Upper lobe of right lung (tissue), 1 donor: ENCODE results near the gene PRICKLE4. TPM values are rescaled to one million over a fixed set of nuclear protein-coding genes. Genes with fewer than 3 reads are reported as not detected.

ENCODE experiments used
- ATAC-seq: fragments of 200-7000 bp; cut with Tn5 transposase; one replicate; pipeline ENCODE4 v1.9.1; 2020; ENCODE audit warnings: mild to moderate bottlenecking, moderate library complexity
- DNase-seq: peaks from one replicate; pipeline ENCODE4 v3.0.0-alpha.2; 2020
- H3K27ac ChIP-seq: fragments of 200-600 bp; one replicate; pipeline ENCODE4 v1.8.0; 2022
- H3K27me3 ChIP-seq: fragments of 200-600 bp; one replicate; pipeline ENCODE4 v1.8.0; 2022; ENCODE audit warnings: mild to moderate bottlenecking
- H3K36me3 ChIP-seq: fragments of 200-600 bp; one replicate; pipeline ENCODE4 v1.8.0; 2022
- H3K4me1 ChIP-seq: fragments of 200-600 bp; one replicate; pipeline ENCODE4 v1.8.0; 2022
- H3K4me3 ChIP-seq: fragments of 200-600 bp; one replicate; pipeline ENCODE4 v1.8.0; 2022; ENCODE audit warnings: mild to moderate bottlenecking
- H3K9me3 ChIP-seq: fragments of 200-600 bp; one replicate; pipeline ENCODE4 v1.8.0; 2022
- intact Hi-C: fragments of 100-400 bp; cut with DNase I; formaldehyde crosslinking; loops from one replicate; pipeline ENCODE4 v1.11.0; 2022
- total RNA-seq: library from RNA; stranded (reverse); fragmentation: NEBNext Ultra II Directional; extraction: Animal tissue kit (Norgen Biotek cat#: 25700); gene quantifications from one replicate; pipeline ENCODE4 v1.2.1, GENCODE V29; 2021
- TF ChIP-seq, protein P1 (sequence below): fragments of 200-600 bp; IDR thresholded peaks from one replicate; pipeline ENCODE4 v1.8.0; 2022; ENCODE audit warnings: antibody characterized with exemption
- donor health status: DM: no; HTN: yes; CAD: no; lungs with severe emphysema.

Gene PRICKLE4
- total RNA-seq, 1 donor from 2014 or later: 14.2 TPM

DNA sequence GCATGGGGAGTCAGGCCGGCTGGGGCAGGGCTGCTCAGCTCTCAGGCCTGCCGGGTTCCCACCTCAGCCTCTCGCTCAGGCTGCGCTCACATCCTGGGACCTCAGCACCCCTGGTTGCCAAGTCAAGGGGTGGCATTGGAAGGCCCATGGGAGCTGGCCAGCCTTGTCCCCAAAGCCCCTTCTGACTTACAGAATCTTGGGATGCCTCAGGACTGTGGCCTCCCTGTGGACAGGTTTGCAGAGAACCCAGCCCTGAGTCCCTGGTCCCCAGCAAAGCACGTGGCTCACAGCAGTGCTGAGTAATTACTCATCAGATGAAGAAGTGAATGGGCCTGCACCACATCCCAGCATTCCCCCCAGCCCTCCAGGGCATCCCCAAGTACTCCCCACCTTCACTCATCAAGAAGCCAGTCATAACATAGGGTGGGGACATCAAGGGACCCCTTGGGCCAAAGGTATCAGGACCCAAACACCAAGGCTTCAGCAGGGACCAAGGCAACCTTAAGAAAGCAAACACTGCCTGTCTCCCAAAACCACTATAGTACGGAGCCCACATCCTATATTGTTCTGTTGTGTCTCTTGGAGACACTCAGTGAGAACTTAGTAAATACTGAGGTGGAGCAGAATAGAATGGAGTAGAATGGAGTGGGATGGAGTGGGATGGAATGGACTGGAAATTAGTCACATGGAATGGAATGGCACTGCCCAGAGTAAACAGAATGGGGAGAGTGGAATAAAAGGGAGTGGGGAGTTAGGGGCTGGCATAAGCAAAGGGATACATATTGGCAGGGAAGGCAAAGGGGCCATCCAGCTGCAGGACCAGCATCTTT is 37.0 kb upstream of the PRICKLE4 start:
- Histone ChIP-seq H3K36me3 (no peaks in the 10 kb centered on the region), H3K4me3 (peak overlapping the region; percentile 14), H3K27me3 (no peaks in the 10 kb centered on the region), H3K4me1 (no peaks in the 10 kb centered on the region), H3K27ac (no peak overlapping the region), H3K9me3 (no peaks in the 10 kb centered on the region)
- ATAC-seq (no peak), DNase-seq (no peak)
- intact Hi-C loops: no loop called here
- TF ChIP-seq, protein P1, sequence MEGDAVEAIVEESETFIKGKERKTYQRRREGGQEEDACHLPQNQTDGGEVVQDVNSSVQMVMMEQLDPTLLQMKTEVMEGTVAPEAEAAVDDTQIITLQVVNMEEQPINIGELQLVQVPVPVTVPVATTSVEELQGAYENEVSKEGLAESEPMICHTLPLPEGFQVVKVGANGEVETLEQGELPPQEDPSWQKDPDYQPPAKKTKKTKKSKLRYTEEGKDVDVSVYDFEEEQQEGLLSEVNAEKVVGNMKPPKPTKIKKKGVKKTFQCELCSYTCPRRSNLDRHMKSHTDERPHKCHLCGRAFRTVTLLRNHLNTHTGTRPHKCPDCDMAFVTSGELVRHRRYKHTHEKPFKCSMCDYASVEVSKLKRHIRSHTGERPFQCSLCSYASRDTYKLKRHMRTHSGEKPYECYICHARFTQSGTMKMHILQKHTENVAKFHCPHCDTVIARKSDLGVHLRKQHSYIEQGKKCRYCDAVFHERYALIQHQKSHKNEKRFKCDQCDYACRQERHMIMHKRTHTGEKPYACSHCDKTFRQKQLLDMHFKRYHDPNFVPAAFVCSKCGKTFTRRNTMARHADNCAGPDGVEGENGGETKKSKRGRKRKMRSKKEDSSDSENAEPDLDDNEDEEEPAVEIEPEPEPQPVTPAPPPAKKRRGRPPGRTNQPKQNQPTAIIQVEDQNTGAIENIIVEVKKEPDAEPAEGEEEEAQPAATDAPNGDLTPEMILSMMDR: no peak

DNA sequence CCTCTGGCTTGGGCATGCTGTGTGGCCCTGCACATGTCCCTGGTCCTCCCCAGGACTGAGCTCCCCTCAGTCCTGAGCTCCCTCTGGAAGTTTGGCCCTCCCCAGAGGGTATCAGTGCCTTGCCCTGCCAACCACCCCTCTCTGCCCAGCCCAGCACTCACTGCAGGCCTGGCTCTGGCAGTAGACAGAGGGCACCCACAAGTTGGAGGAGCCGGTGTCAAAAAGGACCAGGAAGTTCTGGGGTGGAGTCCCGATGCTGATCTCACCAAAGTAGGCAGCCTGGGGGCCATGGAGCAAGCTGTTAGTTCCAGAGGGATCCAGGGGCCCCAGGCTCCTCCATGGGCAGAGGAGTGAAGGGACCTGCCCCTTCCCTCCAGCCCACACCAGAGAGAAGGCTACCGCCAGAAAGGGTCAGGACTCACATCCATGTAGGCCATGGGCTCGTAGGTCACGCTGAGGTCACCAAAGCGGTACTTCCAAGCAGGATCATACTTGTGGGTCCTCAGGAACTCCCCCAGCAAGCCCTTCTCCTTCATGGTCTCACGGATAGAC is 36.3 kb upstream of the PRICKLE4 start:
- TF ChIP-seq, protein P1: no peak
- ATAC-seq (no peak), DNase-seq (no peak)
- Histone ChIP-seq H3K9me3 (no peaks in the 10 kb centered on the region), H3K4me1 (no peaks in the 10 kb centered on the region), H3K27me3 (no peaks in the 10 kb centered on the region), H3K4me3 (peak overlapping the region; percentile 14), H3K36me3 (no peaks in the 10 kb centered on the region), H3K27ac (no peak overlapping the region)
- intact Hi-C loops: no loop called here

DNA sequence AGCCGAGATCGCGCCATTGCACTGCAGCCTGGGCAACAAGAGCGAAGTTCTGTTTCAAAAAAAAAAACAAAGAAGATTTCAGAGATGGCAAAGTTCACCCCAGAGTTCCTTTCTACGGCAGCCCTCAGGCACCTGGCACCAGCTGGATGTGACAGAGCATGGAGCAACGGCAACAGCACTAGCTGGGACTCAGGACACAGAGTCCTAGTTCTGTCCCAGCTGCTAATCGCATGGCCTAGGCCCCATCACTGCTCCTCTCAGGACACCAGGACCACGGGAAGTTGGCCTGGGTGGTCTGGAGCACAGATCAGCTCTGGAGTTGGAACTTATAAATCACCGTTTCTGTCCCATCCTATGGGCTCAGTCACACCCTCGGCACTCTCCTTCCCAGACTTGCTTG is 34.5 kb upstream of the PRICKLE4 start:
- ATAC-seq: no peak
- TF ChIP-seq, protein P1: no peak
- no peaks in the 10 kb centered on the region for H3K27me3 ChIP-seq
- H3K4me3 ChIP-seq: peak overlapping the region; percentile 25
- intact Hi-C loops: no loop called here
- no peaks in the 10 kb centered on the region for H3K4me1 ChIP-seq
- peak overlapping the region; percentile 51 for H3K27ac ChIP-seq
- H3K36me3 ChIP-seq: no peaks in the 10 kb centered on the region
- H3K9me3 ChIP-seq: no peaks in the 10 kb centered on the region
- no peak for DNase-seq

DNA sequence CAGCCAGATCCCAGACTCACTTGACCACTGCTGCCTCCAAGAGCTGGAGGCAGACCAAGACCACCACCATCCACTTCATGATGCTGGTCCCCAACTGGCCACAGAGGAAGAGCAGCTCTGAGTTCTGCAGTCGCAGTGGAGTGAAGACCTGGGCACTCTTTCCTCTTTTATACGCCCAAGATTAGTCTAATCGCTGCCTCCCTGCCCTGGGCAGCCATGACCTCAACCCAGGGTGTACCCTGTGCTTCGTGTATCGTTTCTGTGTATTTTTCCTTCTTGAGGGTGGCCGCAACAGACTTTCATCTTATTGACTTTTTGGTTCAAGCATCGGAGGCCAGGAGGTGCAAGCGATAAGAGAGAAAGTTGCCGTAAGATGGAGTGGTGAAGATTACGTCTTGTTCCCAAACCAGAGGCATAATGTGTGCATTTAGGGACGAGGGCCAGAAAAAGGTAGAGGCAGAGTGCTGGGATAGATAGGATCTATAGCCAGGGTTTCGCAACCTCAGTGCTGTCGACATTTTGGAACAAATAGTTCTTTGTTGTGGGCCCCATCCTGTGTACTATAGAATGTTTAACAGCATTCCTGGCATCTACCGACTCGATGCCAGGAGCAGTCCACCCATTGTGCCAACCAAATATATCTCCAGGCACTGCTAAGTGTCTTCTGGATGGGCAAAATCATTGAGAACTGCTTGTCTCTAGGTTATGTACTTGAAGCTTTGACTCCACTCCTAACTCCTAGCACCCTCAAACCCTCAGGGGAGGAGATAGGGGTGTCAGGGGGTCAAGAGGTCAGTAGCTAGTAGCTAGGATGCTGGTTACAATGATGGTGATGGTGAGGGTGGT is 33.1 kb upstream of the PRICKLE4 start, which contains the start of gene PGC:
PGC (minus strand) TSS at position 142 of the 846 bp plus-strand sequence; CDS start at position 79, 63 bp downstream.
- H3K27ac ChIP-seq: peak within 1 kb of the TSS; percentile 53
- no peaks in the 10 kb centered on the region for H3K36me3 ChIP-seq
- ATAC-seq: peak; percentile 79
- no peaks in the 10 kb centered on the region for H3K9me3 ChIP-seq
- intact Hi-C loops: no loop called here
- H3K4me1 ChIP-seq: no peaks in the 10 kb centered on the region
- TF ChIP-seq, protein P1: no peak
- H3K27me3 ChIP-seq: no peaks in the 10 kb centered on the region
- H3K4me3 ChIP-seq: peak within 1 kb of the TSS; percentile 25
- DNase-seq: no peak

DNA sequence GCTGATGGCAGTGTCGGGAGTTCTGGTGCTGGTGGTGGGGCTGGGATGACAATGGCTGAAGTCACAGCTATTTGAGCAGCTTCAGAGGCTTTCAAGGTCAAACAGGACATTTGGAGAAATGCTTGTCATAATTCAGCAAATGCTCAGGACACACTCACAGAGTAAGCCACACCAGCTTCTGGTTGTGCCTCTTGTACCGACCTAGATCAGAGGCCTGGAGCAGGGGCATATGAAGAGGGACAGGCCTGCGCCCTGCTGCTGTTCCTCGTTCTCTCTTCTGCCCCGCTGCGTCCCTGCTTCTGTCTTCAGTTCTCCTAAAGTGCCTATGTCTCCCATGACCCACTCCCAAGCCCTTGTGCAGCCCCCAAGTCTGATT is 32.5 kb upstream of the PRICKLE4 start:
- Histone ChIP-seq H3K4me3 (no peak overlapping the region), H3K27me3 (no peaks in the 10 kb centered on the region), H3K36me3 (no peaks in the 10 kb centered on the region), H3K27ac (peak overlapping the region; percentile 53), H3K9me3 (no peaks in the 10 kb centered on the region), H3K4me1 (no peaks in the 10 kb centered on the region)
- TF ChIP-seq, protein P1: no peak
- intact Hi-C loops: no loop called here
- DNase-seq (no peak), ATAC-seq (peak; percentile 18)
